Gastroesophageal sphincter (tissue), 3 donors: ENCODE measurements around the gene ATP12A.

Experiments
- CTCF ChIP-seq, 4 experiments: fragments of 200-600 bp in 2 of 4; fragments of 450-650 bp in 2 of 4; sonication (generic) in 1 of 4; IDR thresholded peaks; one replicate each; pipeline ENCODE4 v1.5.1; 2017 to 2019; ENCODE audit warnings: antibody characterized with exemption in 4 of 4, mild to moderate bottlenecking in 2 of 4, moderate library complexity in 2 of 4
- POLR2AphosphoS5 ChIP-seq: sonication (generic); formaldehyde crosslinking; IDR thresholded peaks from one replicate; pipeline ENCODE4 v1.6.1; 2017; ENCODE audit warnings: antibody characterized with exemption

GRCh38 chr13:24737042-24737441 is 56.8 kb downstream of the ATP12A start:
- TF ChIP-seq POLR2AphosphoS5 (no peak), CTCF (IDR thresholded peaks at IDR 0.05) (no peak)
